A549 (cell line): ENCODE results near the gene CEP192. TPM values are rescaled to one million over a fixed set of nuclear protein-coding genes. Genes with fewer than 3 reads are reported as not detected.

ENCODE experiments used
- ATAC-seq, 2 experiments: fragments of 200-7000 bp in 1 of 2; fragments of >200 bp in 1 of 2; cut with Nextera tagmentation in 1 of 2; cut with Tn5 transposase in 1 of 2; 3 replicates each; pipeline versions ENCODE4 v1.8.0 to v1.9.1; 2018 to 2020; ENCODE audit warnings: mild to moderate bottlenecking in 1 of 2, moderate library complexity in 1 of 2
- CTCF ChIA-PET: fragments of 300-600 bp; sonication (Branson Sonifier 250); formaldehyde crosslinking; extraction: SDS; loops from one replicate; lab custom pipeline; 2021; ENCODE audit warnings: antibody characterized with exemption, inconsistent platforms; lab: Yijun Ruan, JAX
- POLR2A ChIA-PET: fragments of 350-600 bp; formaldehyde crosslinking; extraction: SDS; loops from one replicate; lab custom pipeline; 2021; ENCODE audit warnings: antibody characterized with exemption, inconsistent platforms; lab: Yijun Ruan, JAX
- DNase-seq, 2 experiments: peaks; one replicate each; pipeline versions ENCODE4 v3.0.0 to v3.0.0-alpha.2; 2011 to 2016; ENCODE audit warnings: low read depth in 1 of 2, low spot score in 1 of 2
- FAIRE-seq: peaks from 2 replicates; lab custom pipeline; 2011; peaks lifted over from hg19 to GRCh38; lab: Jason Lieb, UNC
- H3K27ac ChIP-seq, 2 experiments: fragments of >200 bp; sonication (Bioruptor Twin); formaldehyde crosslinking; 3 replicates each; pipeline ENCODE4 v1.5.1; 2016 to 2017
- H3K4me1 ChIP-seq: fragments of >200 bp; sonication (Bioruptor Twin); formaldehyde crosslinking; 3 replicates; pipeline ENCODE4 v1.6.1; 2016
- H3K4me2 ChIP-seq: fragments of >200 bp; sonication (Bioruptor Twin); formaldehyde crosslinking; 3 replicates; pipeline ENCODE4 v1.6.1; 2016
- H3K4me3 ChIP-seq: fragments of >200 bp; sonication (Bioruptor Twin); formaldehyde crosslinking; 3 replicates; pipeline ENCODE4 v1.5.1; 2016
- H3K9me3 ChIP-seq: fragments of >200 bp; sonication (Bioruptor Twin); formaldehyde crosslinking; 3 replicates; pipeline ENCODE4 v1.6.1; 2016
- FOSB ChIP-seq: fragments of 250-450 bp; sonication (Bioruptor Pico); IDR thresholded peaks from 2 replicates; pipeline ENCODE4 v1.5.0; 2020; ENCODE audit warnings: mild to moderate bottlenecking, moderate library complexity
- POLR2AphosphoS2 ChIP-seq: conservative IDR thresholded peaks from 2 replicates; pipeline ENCODE4 v1.6.1; 2012; ENCODE audit warnings: low read length, improper control_type of control experiment, inconsistent platforms
- RARB ChIP-seq: fragments of 250-450 bp; sonication (Bioruptor Pico); IDR thresholded peaks from 2 replicates; pipeline ENCODE4 v1.8.0; 2021; ENCODE audit warnings: mild to moderate bottlenecking, moderate library complexity
- RCOR1 ChIP-seq: fragments of 150-350 bp; IDR thresholded peaks from 2 replicates; pipeline ENCODE4 v1.6.1; 2014; ENCODE audit warnings: antibody characterized with exemption, low read length, low read depth
- RFX5 ChIP-seq: fragments of 450-650 bp; IDR thresholded peaks from 2 replicates; pipeline ENCODE4 v1.7.1; 2014; ENCODE audit warnings: antibody characterized with exemption, mild to moderate bottlenecking, moderate library complexity
- RNF2 ChIP-seq: fragments of 200-600 bp; sonication (generic); IDR thresholded peaks from 2 replicates; pipeline ENCODE4 v1.6.1; 2016; ENCODE audit warnings: low read depth, mild to moderate bottlenecking, antibody characterized with exemption, moderate library complexity, borderline replicate concordance
- TP53 ChIP-seq: fragments of 250-450 bp; sonication (Bioruptor Pico); IDR thresholded peaks from 2 replicates; pipeline ENCODE4 v1.5.0; 2021; ENCODE audit warnings: mild to moderate bottlenecking, moderate library complexity
- WGBS: methylation state at CpG from one replicate; pipeline ENCODE4 v1.1.6; 2017; ENCODE audit errors: missing lambda C conversion rate; 5-methylcytosine and 5-hydroxymethylcytosine counted together
- polyA plus RNA-seq, 4 experiments: library from polyadenylated mRNA; depleted of rRNA in 3 of 4; stranded (reverse); fragments of >200 nt; fragmentation: RNase III in 1 of 4; extraction: RNeasy Plus Mini Kit Qiagen cat#74134 plus additional on column Dnase treatment in 1 of 4; gene quantifications; 2 replicates in 3 of 4; 3 replicates in 1 of 4; pipeline ENCODE4 v1.2.3, GENCODE V29; 2011 to 2017
- TF ChIP-seq, protein P1 (sequence below): fragments of 450-650 bp; IDR thresholded peaks from 2 replicates; pipeline ENCODE4 v1.6.1; 2014; ENCODE audit warnings: antibody characterized with exemption

CEP192 gene
- polyA plus RNA-seq, 2 of the 4 experiments (the other 2 are of a cell fraction) = 8.9 to 21.1 TPM

DNA sequence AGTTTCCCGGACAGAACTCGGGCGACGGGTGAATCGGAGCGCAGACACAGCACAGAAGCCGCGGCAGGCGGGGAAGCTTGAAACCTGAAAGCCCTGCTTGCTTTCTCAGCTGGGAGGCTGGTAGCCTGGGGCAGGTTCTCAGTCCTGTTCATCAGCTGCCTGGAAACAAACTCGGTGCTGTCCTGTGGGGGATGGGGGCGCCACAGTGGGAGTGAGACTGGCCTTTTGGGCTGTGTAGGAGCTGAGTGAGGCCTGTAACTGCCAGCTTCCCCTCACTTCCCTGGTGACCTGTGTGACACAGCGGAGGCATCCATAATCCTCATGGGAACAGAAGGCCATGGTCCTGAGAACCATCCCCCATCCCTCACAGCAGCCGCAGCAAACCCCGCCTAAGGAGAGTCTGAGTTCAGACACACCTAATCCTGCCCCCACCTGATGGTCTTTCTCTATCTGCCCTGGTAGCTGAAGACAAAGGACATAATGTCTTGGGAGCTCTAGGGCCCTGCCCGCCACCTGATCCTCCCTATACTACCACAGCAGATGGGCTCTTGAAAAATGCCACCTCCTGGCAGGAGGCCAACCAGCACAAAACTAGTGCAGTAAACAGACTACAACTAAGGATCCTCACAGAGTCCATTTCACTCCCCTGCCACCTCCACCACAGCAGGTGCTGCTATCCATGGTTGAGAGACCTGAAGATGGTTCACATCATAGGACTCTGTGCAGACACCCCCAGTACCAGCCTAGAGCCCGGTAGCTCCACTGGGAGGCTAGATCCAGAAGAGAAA is 174.7 kb downstream of the CEP192 start:
- Histone ChIP-seq H3K4me2 (no peak overlapping the region), H3K9me3 (no peaks in the 10 kb centered on the region), H3K4me1 (no peaks in the 10 kb centered on the region), H3K27ac (no peak overlapping the region), H3K4me3 (no peak overlapping the region)
- DNase-seq = no peak
- no peak for FAIRE-seq
- ChIA-PET CTCF (no interaction called here), POLR2A (no interaction called here)
- TF ChIP-seq TP53 (no peak), RNF2 (no peak)
- WGBS = 86% methylated on average over 15 of the region's 16 CpGs
- no peak for ATAC-seq

DNA sequence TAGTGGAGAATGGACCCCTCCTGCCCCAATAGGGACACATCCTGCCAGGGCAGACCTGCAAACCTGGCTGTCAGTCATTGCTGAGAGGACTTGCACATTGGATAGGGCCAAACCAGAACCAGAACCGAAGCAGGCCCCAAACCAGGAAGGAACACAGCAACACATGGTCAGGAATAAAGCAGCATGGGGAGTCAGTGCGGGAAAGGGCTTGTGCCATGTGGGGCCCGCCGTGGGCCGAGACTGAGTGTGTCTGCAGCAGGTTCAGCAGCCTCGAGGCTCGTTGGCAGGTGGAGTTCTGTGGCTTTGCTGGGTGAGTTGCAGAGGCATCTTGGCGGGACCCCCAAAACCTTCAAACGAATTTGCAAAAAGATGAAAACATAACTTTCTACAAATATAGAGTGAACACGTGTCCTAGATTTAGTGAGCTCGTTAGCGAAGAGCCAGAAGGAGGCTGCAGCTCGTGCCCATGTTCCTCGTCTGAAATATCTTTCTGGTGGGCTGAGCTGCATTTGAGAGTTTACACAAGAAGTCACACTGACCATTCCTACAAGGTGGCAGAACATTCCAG is 182.5 kb downstream of the CEP192 start:
- no peak overlapping the region for H3K4me2 ChIP-seq

More for the DNA sequence above, 182.5 kb downstream of the CEP192 start:
- DNase-seq = no peak
- TF ChIP-seq RARB (CRISPR knock-in tag) = no peak
- no peak for TF ChIP-seq POLR2AphosphoS2
- TF ChIP-seq, protein P1, sequence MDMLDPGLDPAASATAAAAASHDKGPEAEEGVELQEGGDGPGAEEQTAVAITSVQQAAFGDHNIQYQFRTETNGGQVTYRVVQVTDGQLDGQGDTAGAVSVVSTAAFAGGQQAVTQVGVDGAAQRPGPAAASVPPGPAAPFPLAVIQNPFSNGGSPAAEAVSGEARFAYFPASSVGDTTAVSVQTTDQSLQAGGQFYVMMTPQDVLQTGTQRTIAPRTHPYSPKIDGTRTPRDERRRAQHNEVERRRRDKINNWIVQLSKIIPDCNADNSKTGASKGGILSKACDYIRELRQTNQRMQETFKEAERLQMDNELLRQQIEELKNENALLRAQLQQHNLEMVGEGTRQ = no peak
- no peak for TF ChIP-seq RFX5
- no peak for TF ChIP-seq FOSB (CRISPR knock-in tag)
- TF ChIP-seq RCOR1 = no peak
- ChIA-PET CTCF (no interaction called here), POLR2A (no interaction called here)
- 63% methylated on average over 14 of the region's 14 CpGs for WGBS
- Histone ChIP-seq H3K4me3 (no peak overlapping the region), H3K27ac (no peak overlapping the region), H3K4me1 (no peaks in the 10 kb centered on the region), H3K9me3 (no peaks in the 10 kb centered on the region)
- no peak for ATAC-seq
- no peak for FAIRE-seq

Other genes with a start within 250 kb of the CEP192 start
- gene PTPN2, start 107.1 kb upstream of the CEP192 start, polyA plus RNA-seq (2011; rRNA removed) = 32.4 and 33.3 TPM in 2 replicates
- gene PTPN2, start 107.1 kb upstream of the CEP192 start, polyA plus RNA-seq (2017; fragmentation: RNase III; extraction: RNeasy Plus Mini Kit Qiagen cat#74134 plus additional on column Dnase treatment) = 22.9 to 25.3 TPM (median 23.0 TPM) in 3 replicates
- 63.1 and 70.6 TPM in 2 replicates for gene SEH1L, start 43.4 kb upstream of the CEP192 start, polyA plus RNA-seq (2011; rRNA removed)
- gene SEH1L, start 43.4 kb upstream of the CEP192 start, polyA plus RNA-seq (2017; fragmentation: RNase III; extraction: RNeasy Plus Mini Kit Qiagen cat#74134 plus additional on column Dnase treatment) = 31.6 to 36.2 TPM (median 32.7 TPM) in 3 replicates
- 7.4 and 7.6 TPM in 2 replicates for gene LDLRAD4, start 227.4 kb downstream of the CEP192 start, polyA plus RNA-seq (2011; rRNA removed)
- 2.5 to 5.2 TPM (median 4.6 TPM) in 3 replicates for gene LDLRAD4, start 227.4 kb downstream of the CEP192 start, polyA plus RNA-seq (2017; fragmentation: RNase III; extraction: RNeasy Plus Mini Kit Qiagen cat#74134 plus additional on column Dnase treatment)